ENCODE results near the gene ATF3.
A peak's percentile ranks its signal among the peaks of the same experiment; 100 is the strongest.
"Not testable (repeated sequence)": the region's sequence is repeated elsewhere in the genome, so short reads cannot be mapped to it uniquely, and the experiment has no call there.

ATF3 gene

GRCh38 chr1:212637902-212638301 is 29.3 kb downstream of the ATF3 start:
- H3K4me3 ChIP-seq (ENCODE audit: low read length), result no peak overlapping the region; the same call in 1 of the 2 replicates
- TF ChIP-seq CTCF (conservative IDR thresholded peaks at IDR 0.05; ENCODE audit: low read length), result no peak
- peak; percentile 47 for DNase-seq (ENCODE audit: low read depth)

- peak; percentile 79 for DNase-seq (ENCODE audit: low read depth)
- TF ChIP-seq CTCF (conservative IDR thresholded peaks at IDR 0.05; ENCODE audit: low read length), result no peak
Observed at GRCh38 chr1:212638492-212639151, 30.1 kb downstream of the ATF3 start.

GRCh38 chr1:212639524-212639923 is 31.0 kb downstream of the ATF3 start:
- DNase-seq (ENCODE audit: low read depth); H3K4me3 ChIP-seq (ENCODE audit: low read length): not testable (repeated sequence)

More at GRCh38 chr1:212638492-212639151, 30.1 kb downstream of the ATF3 start:
- no peak overlapping the region; the same call in 1 of the 2 replicates for H3K4me3 ChIP-seq (ENCODE audit: low read length)

- no peak for TF ChIP-seq CTCF (conservative IDR thresholded peaks at IDR 0.05; ENCODE audit: low read length)
- no peak overlapping the region for H3K4me3 ChIP-seq (ENCODE audit: low read length)
- DNase-seq (ENCODE audit: low read depth), result no peak
Observed at GRCh38 chr1:212640223-212640878, 31.8 kb downstream of the ATF3 start.

- no peak for TF ChIP-seq CTCF (conservative IDR thresholded peaks at IDR 0.05; ENCODE audit: low read length)
- no peak overlapping the region for H3K4me3 ChIP-seq (ENCODE audit: low read length)
- peak; percentile 26 for DNase-seq (ENCODE audit: low read depth)
Observed at GRCh38 chr1:212641956-212642355, 33.4 kb downstream of the ATF3 start.

GRCh38 chr1:212643877-212644276 is 35.3 kb downstream of the ATF3 start:
- no peak for DNase-seq (ENCODE audit: low read depth)
- H3K4me3 ChIP-seq (ENCODE audit: low read length), result no peak overlapping the region
- TF ChIP-seq CTCF (conservative IDR thresholded peaks at IDR 0.05; ENCODE audit: low read length), result no peak

- DNase-seq (ENCODE audit: low read depth), result no peak
- TF ChIP-seq CTCF (conservative IDR thresholded peaks at IDR 0.05; ENCODE audit: low read length), result no peak
- no peak overlapping the region for H3K4me3 ChIP-seq (ENCODE audit: low read length)
Observed at GRCh38 chr1:212644866-212645545, 36.4 kb downstream of the ATF3 start.
